NCI-H2107 (cell line): Measurements from ENCODE around the gene COMMD10.

Source experiments
- DNase-seq: peaks from one replicate; lab custom pipeline; 2025; lab: John Stamatoyannopoulos, UW

COMMD10 gene

DNA sequence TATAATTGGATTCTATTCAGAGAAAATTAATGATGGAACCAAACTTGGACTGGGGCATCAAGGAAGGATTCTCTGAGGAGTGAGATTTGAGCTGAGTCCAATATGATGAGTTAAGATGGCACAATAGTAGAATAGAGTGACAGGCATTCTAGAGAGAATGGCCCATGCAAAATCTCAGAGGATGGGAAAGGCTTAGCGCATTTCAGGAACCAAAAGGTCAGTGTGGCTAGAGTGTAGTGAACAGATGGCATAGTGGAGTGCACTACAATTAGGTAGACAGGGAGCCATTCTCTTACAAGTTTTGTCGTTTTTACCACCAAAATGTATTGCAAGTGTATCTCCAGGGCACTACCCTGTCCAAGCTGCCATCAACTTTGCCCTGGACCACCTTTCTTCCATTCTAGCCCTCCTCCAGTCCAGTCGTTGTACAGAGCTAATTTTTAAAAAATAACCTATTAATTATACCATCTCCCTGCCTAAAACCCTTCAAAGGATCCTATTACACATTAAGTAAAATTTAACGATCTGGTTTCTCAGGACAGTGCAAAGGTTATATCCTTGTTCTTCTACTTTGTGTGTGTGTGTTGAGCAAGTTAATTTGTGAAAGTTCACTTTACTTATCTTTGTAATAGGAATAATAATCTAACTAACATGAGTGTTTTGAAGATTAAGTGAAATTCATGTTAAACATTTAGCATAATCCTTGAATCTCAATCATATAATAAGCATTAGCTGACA lies 211.7 kb downstream of the COMMD10 start:
- no peak for DNase-seq

DNA sequence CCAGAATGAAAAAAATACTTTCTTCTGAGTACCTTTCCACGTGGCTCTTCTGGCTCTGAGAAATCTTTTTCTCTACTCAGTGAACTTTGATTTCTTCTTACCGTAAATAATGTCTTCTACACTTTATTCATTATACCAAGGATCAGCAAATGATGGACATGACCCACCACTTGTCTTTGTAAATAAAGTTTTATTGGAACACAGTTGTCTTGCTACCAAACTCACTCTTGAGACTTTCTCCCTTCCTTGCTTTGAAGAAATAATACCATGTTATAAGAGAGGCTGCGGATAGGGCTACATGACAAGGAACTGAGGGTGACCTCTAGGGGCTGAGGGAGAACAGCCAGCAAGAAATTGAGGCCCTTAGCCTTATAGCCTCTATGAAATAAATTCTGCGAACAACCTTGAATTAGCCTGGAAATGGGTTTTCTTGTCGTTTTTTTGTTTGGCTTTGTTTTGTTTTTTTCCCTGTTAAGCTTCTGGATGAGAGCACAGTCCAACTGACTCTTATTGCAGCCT lies 212.5 kb downstream of the COMMD10 start:
- DNase-seq, result no peak

DNA sequence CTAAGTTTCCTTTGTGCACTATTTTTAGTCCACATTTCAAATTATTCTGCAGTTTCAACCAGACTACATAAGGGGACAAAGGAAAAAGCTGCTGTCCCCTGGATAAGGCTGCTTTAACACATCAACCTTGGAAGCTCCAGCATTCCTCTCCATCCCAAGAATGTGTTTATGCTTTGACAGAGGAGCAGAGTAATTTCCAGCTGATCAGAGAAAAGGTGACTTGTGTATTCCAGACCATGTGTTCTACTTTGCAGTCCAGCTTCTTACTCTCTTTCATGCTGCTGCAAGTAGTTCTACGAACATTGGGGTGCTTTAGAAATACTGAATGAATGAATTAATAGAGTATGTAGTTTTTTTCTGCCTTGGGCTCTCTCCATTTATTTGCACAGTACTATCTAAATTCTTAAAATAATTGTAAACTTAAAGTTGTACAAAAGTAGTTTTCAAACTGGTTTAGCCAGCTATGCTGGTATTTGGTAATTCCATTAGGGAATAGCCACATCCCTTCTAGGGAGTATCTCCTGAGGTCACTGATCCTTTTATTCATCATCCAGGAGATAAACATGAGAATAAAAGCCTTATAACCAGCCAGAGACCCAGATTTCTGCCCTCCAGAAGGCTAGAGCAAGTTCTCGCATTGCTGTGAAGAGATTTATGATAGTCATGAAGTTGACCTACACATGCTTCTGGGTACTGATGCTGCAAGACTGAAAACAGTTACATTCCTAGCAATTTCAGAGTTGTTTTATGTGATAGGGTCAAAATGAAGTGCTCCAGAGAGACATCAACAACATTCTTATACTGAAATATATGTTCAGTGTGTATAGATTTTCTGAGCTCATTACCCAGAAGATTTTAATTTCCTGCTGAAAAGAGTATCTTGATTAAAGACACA lies 215.2 kb downstream of the COMMD10 start:
- no peak for DNase-seq

DNA sequence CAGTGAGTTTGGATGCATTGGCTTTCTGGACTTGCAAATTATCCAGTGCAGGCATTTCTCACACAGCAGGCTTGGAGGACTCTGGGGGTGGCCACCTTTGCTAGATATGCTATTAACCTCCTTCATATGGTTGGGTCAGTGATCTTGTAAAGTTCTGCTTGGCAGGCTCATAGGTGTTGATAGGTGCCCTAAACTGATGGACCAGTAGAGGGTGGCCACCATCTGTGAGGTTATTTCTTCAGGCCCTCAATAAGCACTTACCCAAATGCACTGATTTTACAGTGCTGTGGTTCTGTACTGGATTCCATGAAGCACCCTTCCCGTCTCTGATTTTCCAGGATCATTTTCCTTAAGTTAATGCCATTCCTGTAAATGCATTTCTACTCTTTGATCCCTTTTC lies 216.3 kb downstream of the COMMD10 start:
- no peak for DNase-seq

DNA sequence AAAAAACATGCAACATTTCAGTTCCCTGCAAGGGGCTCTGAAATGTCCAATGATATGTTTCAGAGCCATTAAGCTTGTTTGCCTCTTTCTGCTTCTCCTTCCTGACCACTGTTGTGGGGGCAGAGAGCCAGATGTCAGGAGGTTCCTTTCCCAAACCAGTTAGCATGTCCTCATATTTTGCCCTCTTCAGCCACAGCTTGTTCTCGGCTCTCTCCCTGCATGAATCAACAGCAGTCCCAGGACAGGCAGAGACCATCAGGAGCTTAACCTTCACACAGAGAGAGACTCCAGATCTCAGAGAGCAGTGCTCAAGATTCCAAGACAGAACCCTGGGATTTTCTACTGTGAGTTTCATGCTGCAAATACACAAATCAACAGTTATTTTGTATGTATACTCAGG lies 218.5 kb downstream of the COMMD10 start:
- no peak for DNase-seq

DNA sequence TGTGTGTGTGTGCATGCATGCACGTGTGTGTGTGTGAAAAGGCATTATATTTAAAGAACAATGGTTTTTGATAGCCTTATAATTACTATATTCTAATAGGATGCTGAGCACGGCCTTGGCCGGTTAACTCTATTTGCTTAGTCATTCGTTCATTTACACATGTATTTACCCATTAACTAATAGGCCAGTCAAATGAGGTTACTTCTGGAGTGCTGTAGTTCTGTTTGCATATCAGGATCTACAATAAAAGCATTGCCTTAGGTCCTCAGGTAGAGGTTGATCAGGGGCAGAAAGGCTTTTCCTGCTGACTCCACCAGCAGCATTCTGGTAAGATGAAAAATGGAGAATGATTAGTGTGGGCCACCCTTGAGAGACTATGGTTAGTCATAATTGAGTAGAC lies 219.0 kb downstream of the COMMD10 start:
- no peak for DNase-seq

DNA sequence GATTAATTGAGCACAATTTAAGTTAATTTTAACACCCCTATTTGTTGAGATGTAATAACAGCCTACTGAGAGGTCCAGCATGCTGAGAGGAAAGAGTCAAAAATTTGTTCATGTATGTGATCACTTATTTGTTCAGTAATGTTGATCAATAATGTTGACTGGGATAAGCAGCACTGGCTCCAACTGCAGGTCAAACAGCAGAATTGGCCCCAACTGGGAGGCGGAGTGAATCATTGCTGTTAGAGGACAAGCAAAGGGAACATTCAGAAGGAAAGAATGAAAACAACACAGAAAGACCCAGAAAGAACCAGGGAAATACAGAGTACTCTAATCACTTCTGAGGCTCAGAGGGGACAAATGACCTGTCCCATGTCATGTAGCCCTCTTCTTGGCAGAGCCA lies 221.1 kb downstream of the COMMD10 start:
- DNase-seq, result no peak

DNA sequence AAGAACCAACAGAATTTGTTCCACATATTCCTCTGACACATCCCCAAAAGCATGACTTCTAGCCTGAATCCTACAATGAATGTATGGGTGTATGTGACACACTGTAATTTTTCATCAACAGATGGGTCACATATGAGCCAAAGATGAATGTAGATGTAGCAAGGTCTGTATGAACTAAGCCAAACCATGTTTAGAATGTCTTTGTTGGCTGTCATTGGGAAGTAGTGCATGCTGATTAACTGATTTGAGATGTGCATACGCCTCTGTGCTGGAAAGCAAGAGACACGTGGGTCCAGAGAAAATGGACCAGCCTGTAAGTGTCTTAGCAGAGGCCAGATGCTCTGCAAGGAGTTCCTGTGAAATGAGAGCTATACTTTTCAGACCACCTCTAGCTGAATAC lies 222.0 kb downstream of the COMMD10 start:
- DNase-seq, result no peak

DNA sequence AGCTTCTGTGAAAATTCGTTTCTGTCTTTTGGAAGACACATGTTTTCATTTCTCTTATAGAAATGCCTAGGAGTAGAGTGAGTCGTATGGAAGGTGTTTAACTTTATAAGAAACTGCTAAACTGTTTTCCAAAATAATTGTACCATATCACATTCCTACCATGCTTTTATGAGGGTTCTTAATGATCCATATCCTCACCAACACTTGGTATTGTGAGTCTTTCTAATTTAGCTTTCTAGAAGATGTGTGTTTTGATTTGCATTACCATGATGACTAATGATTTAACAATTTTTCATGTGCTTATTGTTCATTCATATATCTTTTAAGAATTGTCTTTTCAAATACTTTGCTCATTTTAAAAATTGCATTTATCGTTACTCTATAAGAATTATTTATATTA lies 223.6 kb downstream of the COMMD10 start:
- no peak for DNase-seq

DNA sequence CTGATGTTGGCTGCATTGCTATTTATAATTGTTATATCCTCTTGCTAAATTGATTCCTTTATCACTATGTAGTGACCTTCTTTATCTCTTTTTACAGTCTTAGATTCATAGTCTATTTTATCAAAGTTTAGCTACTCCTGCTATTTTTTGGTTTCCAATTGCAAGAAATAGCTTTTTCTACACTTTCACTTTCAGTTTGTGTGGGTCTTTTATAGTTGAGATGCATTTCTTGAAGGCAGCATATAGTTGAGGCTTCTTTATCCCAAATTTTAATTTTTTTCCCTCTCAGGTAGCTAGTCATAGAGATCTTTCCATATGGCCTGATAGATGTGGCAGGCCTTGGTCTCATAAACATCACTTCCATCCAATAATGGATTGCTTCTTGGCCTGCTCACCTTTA lies 228.5 kb downstream of the COMMD10 start:
- no peak for DNase-seq

DNA sequence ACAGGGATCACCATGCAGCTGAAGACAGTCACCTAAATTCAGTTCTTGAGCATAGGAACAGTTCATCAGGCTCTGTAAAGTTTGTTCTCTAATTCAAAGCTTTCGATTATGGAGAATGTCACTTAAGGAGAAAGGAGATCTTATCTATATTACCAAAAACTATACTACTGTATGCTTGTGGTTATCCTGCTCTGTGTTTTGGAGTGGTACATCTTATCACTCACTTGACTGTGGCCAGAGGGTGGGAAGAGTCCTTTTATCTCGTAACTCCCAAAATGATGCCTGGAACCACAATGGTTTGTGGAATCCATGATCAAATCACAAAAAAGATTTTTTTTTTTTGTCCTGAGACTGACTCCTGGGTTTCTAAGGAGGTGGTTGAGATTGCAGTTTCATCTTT lies 230.7 kb downstream of the COMMD10 start:
- DNase-seq, result no peak

DNA sequence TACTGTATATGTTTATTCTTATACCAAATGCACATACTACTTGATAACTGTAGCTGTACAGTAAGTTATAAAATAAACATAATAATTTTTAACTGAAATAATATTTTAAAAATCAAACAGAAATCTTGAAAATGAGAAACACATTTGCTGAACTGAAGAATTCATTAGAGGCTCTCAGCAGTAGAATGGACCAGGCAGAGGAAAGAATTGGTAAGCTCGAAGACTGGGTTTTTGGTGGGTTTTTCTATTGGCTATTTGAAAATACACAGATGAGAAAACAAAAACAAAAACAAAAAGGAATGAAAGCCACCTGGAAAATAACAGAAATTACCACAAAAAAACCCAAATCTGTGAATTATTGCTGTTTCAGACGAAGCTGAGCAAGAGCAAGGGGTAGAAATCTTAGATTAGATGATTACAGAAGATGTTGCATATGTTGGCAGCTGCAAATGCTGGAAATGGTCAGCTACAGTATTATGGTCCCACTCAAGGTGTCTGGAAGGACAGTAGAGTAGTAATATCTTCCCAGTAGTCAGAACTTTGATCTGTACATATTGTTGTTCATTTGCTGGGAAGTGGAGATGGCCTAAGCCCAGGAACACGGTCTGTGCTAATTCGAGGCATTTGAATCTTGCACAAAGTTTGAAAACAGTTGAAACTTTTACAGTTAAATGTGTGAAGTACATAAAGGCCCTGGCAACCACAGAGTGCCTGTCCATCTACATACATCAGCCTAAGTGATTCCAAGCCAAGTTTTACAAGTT lies 233.4 kb downstream of the COMMD10 start:
- DNase-seq, result no peak

DNA sequence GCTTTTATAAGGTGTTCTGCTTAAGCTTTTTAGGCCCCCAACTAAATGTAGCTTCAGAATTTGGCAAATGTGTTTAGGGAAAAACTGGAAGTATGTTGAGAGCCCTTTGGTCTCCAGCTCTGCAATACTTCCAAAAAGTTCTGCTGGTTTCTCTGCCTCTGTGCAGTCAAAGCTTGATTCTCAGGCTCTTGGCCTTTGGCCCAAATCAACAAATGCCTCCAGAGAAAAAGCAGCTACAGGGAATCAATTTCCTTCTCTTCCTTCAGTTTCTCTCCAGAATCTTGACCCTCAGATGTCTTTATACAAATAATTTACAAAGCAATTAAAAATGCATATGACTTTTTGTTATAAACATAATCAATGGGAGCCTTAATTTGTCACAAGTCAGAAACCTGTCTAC lies 235.7 kb downstream of the COMMD10 start:
- no peak for DNase-seq

DNA sequence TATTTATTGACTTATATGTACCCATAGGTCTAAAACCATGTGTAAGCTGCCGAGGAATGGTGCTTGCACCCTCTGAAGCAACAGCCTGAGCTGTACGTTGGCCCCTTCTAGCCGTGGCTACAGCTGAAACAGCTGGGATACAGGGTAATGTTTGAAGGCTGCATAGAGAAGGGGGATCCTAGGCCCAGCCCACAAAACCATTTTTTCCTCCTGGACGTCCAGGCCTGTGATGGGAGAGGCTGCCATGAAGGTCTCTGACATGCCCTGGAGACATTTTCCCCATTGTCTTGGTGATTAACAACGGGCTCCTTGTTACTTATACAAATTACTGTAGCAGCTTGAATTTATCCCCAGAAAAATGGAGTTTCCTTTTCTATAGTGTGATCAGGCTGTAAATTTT lies 244.7 kb downstream of the COMMD10 start:
- no peak for DNase-seq

DNA sequence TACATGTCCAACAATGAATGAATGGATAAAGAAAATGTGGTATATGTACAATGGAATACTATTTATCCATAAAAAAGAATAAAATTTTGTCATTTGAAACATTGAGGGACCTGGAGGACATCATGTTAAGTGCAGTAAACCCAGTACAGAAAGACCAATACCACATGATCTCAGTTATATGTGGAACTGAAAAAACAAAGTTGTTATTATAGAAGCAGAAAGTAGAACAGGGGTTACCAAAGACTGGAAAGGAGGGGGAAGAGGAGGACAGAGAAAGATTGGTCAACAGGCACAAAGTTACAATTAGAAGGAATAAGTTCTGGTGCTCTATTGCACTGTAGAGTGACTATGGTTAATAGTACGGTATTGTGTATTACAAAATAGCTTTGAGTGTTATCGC lies 256.0 kb downstream of the COMMD10 start:
- DNase-seq, result no peak
